ACHN (cell line): ENCODE data around the gene UGT1A7.

Experiments
- DNase-seq: peaks from one replicate; pipeline ENCODE4 v3.0.0-alpha.2; 2015
- in situ Hi-C: cut with HindIII; loops from 2 replicates; pipeline ENCODE4 v1.10.0; 2017; ENCODE audit warnings: low sequenced_read_pairs, low pct_ligation_motif_present, low pct_unique_long_range_greater_than_20kb

The UGT1A7 gene

DNA sequence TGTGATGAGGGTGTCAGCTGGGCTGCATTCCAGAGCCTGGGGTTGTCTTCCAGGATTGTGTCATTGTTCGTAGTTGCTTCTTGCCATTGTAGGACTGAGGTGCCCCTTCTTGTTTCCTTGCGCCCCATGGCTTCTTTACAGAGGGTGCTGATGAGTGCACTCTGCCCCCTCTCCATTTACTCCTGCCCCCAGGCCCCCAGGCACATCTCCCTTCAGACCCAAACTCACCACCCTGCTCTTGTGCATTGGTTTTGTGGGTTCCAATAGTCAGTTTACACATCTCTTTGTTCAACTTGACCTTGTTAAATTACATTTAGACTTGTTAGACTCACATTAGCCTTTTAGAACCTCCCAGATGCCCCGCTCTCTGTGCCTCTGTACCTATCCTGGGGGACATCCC is 139.5 kb downstream of the UGT1A7 start:
- in situ Hi-C loops: no loop called here

DNA sequence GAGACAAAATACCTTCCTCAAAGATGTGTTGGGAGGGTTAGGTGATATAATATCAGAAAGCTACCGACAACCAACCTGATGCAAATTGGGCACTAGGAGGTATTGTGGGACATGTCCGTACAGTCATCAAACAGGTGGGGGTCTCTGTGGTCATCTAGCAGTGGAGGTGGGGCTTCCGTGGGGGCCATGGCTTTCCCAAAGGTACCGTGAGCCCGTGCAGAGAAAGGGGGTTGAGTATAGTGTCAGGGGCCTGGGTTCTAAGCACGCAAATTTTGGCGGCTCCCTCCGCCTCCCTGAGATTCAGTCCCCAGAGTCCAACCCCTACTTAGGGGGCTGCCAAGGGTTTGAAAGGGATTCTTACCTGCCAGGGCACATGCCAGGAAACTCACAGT is 140.0 kb downstream of the UGT1A7 start:
- in situ Hi-C loops: no loop called here
- no peak for DNase-seq

More for the DNA sequence above, 139.5 kb downstream of the UGT1A7 start:
- no peak for DNase-seq

DNA sequence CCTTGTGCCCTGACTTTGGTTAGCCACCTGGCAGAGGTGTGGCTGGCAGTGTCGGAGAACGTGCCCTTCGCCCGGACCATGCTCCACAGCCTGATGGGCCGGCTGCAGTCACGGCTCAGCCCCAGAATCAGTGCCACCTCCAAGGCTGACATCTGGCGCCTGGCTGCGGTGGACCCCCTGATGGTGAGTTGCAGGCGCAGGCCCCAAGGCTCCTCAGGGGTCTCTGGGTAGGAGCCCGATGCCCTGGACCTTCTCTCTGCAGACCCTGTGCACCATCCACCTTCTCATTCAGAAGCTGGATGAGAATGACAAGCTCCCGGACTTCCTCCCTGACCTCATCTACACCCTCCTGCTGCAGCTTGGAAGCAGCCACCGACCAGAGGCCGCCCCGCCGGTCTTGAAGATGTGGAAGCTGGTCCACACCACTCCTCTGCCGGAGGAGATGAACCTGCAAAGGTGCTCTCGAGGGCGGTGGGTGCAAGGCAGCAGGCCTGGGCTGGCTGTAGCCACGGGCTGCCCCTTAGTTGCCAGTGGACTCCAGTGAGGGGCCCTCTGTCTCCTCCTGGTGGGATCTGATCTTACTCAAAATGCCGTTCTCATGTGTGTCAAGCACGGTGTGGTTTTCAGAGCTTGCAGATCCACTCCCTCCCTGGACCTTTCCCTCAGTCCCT is 140.5 kb downstream of the UGT1A7 start:
- no peak for DNase-seq
- in situ Hi-C loops: no loop called here
